Tibial nerve (tissue), 3 donors: ENCODE results near the gene MPP4.

Experiments
- CTCF ChIP-seq, 5 experiments: fragments of 200-600 bp in 3 of 5; fragments of 450-650 bp in 2 of 5; sonication (generic) in 3 of 5; IDR thresholded peaks; one replicate each; pipeline ENCODE4 v1.5.1; 2016 to 2019; ENCODE audit warnings: antibody characterized with exemption in 5 of 5, mild to moderate bottlenecking in 3 of 5, moderate library complexity in 2 of 5
- POLR2A ChIP-seq, 2 donors: fragments of 450-650 bp; IDR thresholded peaks; one replicate each; pipeline ENCODE4 v1.6.1; 2017; ENCODE audit warnings: antibody characterized with exemption in 2 of 2, mild to moderate bottlenecking in 2 of 2, moderate library complexity in 2 of 2

GRCh38 chr2:201628545-201628944, 69.9 kb downstream of the MPP4 start:
- TF ChIP-seq CTCF (IDR thresholded peaks at IDR 0.05) (no peak), POLR2A (IDR thresholded peaks at IDR 0.05) (no peak)
